SJSA1 (cell line): ENCODE data around the gene PRM2. TPM values are rescaled to one million over a fixed set of nuclear protein-coding genes. Genes with fewer than 3 reads are reported as not detected.
"Not testable (repeated sequence)": the region's sequence is repeated elsewhere in the genome, so short reads cannot be mapped to it uniquely, and the experiment has no call there.

ENCODE experiments used
- DNase-seq, 2 experiments: peaks; one replicate each; pipeline ENCODE4 v3.0.0-alpha.2; 2015 to 2020; ENCODE audit warnings: low spot score in 2 of 2, low read depth in 1 of 2
- H3K27ac ChIP-seq: fragments of 250-450 bp; sonication (Bioruptor Pico); 2 replicates; pipeline ENCODE4 v1.5.1; 2020; ENCODE audit warnings: mild to moderate bottlenecking, moderate library complexity
- H3K27me3 ChIP-seq: fragments of 250-450 bp; sonication (Bioruptor Pico); replicated peaks from 2 replicates; pipeline ENCODE4 v1.5.1; 2020; ENCODE audit warnings: mild to moderate bottlenecking, moderate library complexity
- H3K36me3 ChIP-seq: fragments of 250-450 bp; sonication (Bioruptor Pico); 2 replicates; pipeline ENCODE4 v1.5.1; 2020; ENCODE audit warnings: mild to moderate bottlenecking
- H3K4me1 ChIP-seq: fragments of 250-450 bp; sonication (Bioruptor Pico); replicated peaks from 2 replicates; pipeline ENCODE4 v1.6.1; 2021; ENCODE audit warnings: mild to moderate bottlenecking
- H3K4me3 ChIP-seq: fragments of 250-450 bp; sonication (Bioruptor Pico); 2 replicates; pipeline ENCODE4 v1.5.1; 2020; ENCODE audit warnings: mild to moderate bottlenecking
- H3K9me3 ChIP-seq: fragments of 250-450 bp; sonication (Bioruptor Pico); replicated peaks from 2 replicates; pipeline ENCODE4 v1.5.1; 2020; ENCODE audit warnings: mild to moderate bottlenecking
- total RNA-seq: library from RNA; depleted of rRNA; stranded (reverse); fragments of >200 nt; shearing (Covaris generic); gene quantifications from 2 replicates; pipeline ENCODE4 v1.2.3, GENCODE V29; 2014

The PRM2 gene
- total RNA-seq, 1 experiment from 2014 or later, result not detected

GRCh38 chr16:11300560-11300892 lies 24.2 kb upstream of the PRM2 start:
- H3K4me3 ChIP-seq, result no peak overlapping the region
- peaks cover 37% of the 10 kb centered on the region for H3K4me1 ChIP-seq
- DNase-seq, result no peak
- H3K27ac ChIP-seq, result no peak overlapping the region
- H3K27me3 ChIP-seq, result no peaks in the 10 kb centered on the region
- no peaks in the 10 kb centered on the region for H3K36me3 ChIP-seq
- H3K9me3 ChIP-seq, result no peaks in the 10 kb centered on the region

GRCh38 chr16:11299865-11300559 lies 23.7 kb upstream of the PRM2 start:
- H3K27ac ChIP-seq, result no peak overlapping the region
- DNase-seq, result no peak
- no peaks in the 10 kb centered on the region for H3K27me3 ChIP-seq
- peaks cover 37% of the 10 kb centered on the region for H3K4me1 ChIP-seq
- H3K4me3 ChIP-seq, result no peak overlapping the region
- no peaks in the 10 kb centered on the region for H3K9me3 ChIP-seq
- H3K36me3 ChIP-seq, result no peaks in the 10 kb centered on the region

GRCh38 chr16:11298950-11299547 lies 22.8 kb upstream of the PRM2 start:
- DNase-seq, H3K9me3 ChIP-seq, H3K36me3 ChIP-seq, H3K27me3 ChIP-seq, H3K27ac ChIP-seq, H3K4me3 ChIP-seq: not testable (repeated sequence)
- peaks cover 35% of the 10 kb centered on the region for H3K4me1 ChIP-seq

DNA sequence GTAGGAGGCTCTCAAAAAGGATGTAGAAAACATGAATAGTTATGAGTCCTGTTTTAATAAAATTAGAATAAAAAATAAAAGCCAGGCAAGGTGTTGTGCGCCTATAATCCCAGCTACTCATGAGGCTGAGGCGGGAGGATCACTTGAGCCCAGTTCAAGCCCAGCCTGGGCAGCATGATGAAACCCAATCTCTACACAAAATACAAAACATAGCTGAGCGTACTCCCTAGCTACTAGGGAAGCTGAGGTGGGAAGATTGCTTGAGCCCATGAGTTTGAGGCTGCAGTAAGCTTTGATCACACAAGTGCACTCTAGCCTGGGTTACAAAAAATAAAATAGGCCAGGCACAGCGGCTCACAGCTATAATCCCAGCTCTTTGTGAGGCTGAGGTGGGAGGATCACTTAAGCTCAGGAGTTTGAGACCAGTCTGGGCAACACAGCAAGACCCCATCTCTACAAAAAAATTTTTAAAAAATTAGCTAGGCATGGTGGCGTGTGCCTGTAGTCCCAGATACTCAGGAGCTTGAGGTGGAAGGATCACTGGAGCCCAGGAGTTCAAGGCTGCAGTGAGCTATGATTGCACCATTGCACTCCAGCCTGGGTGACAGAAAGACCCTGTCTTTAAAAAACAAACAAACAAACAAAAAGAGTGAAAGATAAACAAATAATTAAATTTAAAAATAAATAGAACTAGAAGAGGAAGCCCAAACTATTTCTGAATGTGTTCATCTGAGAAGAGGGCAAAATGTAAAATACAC lies 22.0 kb upstream of the PRM2 start:
- Histone ChIP-seq H3K9me3 (no peaks in the 10 kb centered on the region), H3K27ac (no peak overlapping the region), H3K4me1 (peaks cover 29% of the 10 kb centered on the region), H3K36me3 (no peaks in the 10 kb centered on the region), H3K4me3 (no peak overlapping the region), H3K27me3 (no peaks in the 10 kb centered on the region)
- DNase-seq, result no peak

DNA sequence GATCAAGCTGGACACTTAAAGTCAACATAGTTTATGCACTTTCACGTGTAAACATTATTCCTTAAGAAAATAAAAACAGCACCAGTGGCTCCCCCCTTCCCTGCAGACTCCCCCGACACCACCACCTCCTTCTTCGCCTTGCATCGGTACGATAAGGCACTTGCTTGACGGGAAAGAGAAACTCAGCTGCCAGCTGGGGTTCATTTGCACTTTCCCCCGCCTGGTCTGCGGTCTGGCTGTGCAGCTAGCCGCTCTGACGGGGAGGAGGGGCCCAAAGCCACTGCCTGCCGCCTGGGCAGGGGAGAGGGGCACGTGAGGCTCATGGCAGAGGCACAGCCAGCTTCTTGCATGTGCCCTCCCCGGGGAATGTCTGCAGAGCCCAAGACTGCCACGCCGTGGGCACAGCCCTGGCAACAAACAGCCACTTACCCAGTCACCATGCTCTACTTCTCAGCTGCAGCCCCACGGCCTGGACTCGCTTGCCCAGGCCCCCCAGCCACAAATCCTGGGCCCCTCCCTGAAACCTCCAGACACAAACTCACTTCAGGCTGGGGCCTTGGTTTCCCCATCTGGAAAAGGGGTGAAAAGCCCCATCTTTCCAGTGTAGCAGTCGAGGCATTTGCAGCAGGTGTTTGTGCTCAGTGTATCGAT lies 21.3 kb upstream of the PRM2 start:
- Histone ChIP-seq H3K4me3 (0 out of 2 replicates have a peak overlapping the region, but pooled peaks have one; percentile 5), H3K36me3 (no peaks in the 10 kb centered on the region)

DNA sequence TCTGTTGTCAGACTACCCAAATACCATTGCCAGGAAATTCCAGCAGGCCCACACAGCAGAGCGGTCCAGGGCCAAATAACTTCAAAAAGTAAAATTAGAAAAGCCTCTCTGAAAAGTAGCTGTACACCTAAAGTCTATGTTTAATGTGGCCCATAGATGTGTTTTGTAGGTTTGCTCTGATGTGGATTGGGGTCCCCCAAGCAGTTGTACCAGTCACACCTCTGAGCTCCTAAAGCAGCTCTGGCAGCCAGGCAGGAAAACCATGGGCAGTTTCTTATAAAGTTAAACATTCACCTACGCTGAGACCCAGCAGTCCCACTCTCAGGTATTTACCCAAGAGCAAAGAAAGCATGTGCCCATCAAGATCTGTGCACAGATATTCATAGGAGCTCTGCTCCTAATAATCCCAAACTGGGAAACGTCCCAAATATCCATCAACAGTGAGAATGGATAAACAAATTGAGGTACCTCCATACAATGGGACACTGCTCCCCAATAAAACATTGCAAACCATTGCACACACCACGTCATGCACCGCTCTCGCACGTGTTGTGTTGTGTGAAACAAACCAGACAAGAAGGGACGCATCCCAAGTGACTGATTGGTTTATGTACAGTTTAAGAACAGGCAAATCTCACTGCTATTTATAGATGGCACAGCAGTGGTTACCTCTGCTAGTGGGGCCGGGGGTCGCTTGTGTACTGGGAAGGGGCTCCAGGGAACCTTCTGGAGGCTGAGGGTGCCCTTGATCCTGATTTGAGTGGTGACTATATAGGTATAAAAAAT lies 20.6 kb upstream of the PRM2 start:
- DNase-seq, result no peak
- Histone ChIP-seq H3K27me3 (no peaks in the 10 kb centered on the region), H3K9me3 (no peaks in the 10 kb centered on the region), H3K27ac (no peak overlapping the region), H3K4me1 (peaks cover 23% of the 10 kb centered on the region), H3K36me3 (no peaks in the 10 kb centered on the region), H3K4me3 (no peak overlapping the region)

More for the DNA sequence above, 21.3 kb upstream of the PRM2 start:
- Histone ChIP-seq H3K27me3 (no peaks in the 10 kb centered on the region), H3K9me3 (no peaks in the 10 kb centered on the region), H3K27ac (no peak overlapping the region), H3K4me1 (peaks cover 29% of the 10 kb centered on the region)
- DNase-seq, result peak; percentile 52 to 66

DNA sequence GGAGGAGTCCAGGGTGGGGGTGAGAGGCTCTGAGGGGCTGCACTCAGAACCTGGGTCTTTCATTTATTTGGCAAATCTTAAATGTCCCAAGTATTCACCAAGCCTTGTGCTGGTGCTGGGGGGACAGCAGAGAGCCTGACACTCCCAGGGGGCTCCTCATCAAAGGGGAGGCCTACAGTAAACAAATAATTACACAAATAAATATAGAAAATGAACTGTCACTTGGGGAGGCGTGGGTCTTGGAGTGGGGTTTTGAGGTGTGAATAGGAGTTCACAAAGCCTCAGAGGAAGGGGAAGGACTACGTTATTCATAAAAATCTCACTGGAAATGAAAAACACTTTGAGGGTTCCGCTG lies 20.0 kb upstream of the PRM2 start:
- peaks cover 19% of the 10 kb centered on the region for H3K4me1 ChIP-seq

GRCh38 chr16:11295672-11296071 lies 19.4 kb upstream of the PRM2 start:
- H3K36me3 ChIP-seq, result no peaks in the 10 kb centered on the region
- H3K9me3 ChIP-seq, result no peaks in the 10 kb centered on the region
- DNase-seq, result no peak
- no peak overlapping the region for H3K4me3 ChIP-seq
- H3K4me1 ChIP-seq, result peaks cover 19% of the 10 kb centered on the region
- H3K27me3 ChIP-seq, result no peaks in the 10 kb centered on the region
- H3K27ac ChIP-seq, result no peak overlapping the region

More for the DNA sequence above, 20.0 kb upstream of the PRM2 start:
- no peak overlapping the region for H3K4me3 ChIP-seq
- H3K27me3 ChIP-seq, result no peaks in the 10 kb centered on the region
- H3K9me3 ChIP-seq, result no peaks in the 10 kb centered on the region
- H3K27ac ChIP-seq, result no peak overlapping the region
- no peak for DNase-seq
- H3K36me3 ChIP-seq, result no peaks in the 10 kb centered on the region

DNA sequence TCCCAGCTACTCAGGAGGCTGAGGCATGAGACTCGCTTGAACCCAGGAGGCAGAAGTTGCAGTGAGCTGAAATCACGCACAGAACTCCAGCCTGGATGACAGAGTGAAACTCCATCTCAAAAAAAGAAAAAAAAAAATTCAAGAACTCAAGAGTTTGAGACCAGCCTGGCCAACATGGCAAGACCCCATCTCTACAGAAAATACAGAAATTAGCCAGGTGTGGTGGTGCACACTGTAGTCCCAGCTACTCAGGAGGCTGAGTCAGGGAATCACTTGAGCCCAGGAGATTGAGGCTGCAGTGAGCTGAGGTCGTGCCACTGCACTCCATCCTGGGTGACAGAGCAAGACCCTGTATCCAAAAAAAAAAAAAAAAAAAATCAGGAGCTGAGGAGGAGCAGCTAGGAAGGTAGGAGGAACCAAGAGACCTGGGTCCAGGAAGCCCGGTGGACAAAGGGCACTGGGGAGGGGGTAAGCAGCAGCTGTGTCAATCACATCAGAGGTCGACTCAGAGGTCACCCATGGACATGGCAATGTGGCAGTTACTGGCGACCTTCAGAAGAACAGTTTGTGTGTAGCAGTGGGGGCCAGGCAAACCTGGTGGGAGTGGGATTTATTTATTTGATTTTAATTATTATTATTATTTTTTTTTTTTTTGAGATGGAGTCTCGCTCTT lies 15.9 kb upstream of the PRM2 start:
- no peak for DNase-seq
- H3K4me3 ChIP-seq, result no peak overlapping the region
- H3K27ac ChIP-seq, result no peak overlapping the region
- H3K27me3 ChIP-seq, result no peaks in the 10 kb centered on the region
- H3K9me3 ChIP-seq, result no peaks in the 10 kb centered on the region
- peaks cover 12% of the 10 kb centered on the region for H3K4me1 ChIP-seq
- H3K36me3 ChIP-seq, result no peaks in the 10 kb centered on the region

DNA sequence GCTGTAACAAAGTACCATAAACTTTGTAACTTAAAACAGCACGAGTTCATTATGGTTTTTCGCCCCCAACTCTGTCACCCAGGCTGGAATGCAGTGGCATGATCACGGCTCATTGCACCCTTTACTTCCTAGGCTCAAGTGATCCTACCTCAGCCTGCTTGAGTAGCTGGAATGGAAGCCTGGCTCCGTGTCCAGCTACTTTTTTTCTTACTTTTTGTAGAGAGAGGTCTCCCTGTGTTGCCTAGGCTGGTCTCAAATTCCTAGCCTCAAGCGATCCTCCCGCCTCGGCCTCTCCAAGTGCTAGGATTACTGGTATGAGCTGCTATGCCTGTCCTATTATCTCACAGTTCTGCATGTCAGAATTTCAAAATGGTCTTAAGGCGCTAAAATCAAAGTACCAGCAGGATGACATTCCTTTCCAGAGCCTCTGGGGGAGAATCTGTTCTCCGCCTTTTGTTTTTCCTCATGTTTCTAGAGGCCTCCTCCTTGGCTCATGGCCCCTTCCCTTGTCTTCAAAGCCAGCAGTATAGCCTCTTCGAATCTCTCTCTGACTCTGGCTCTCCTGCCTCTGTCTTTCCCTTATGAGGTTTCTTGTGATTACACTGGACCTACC lies 14.9 kb upstream of the PRM2 start:
- Histone ChIP-seq H3K36me3 (no peaks in the 10 kb centered on the region), H3K9me3 (no peaks in the 10 kb centered on the region), H3K27me3 (no peaks in the 10 kb centered on the region), H3K27ac (no peak overlapping the region), H3K4me1 (peaks cover 2% of the 10 kb centered on the region; the same call in 1 of the 2 replicates), H3K4me3 (no peak overlapping the region)
- DNase-seq, result no peak

GRCh38 chr16:11290102-11290893 lies 14.0 kb upstream of the PRM2 start:
- Histone ChIP-seq H3K27me3 (no peaks in the 10 kb centered on the region), H3K36me3 (no peaks in the 10 kb centered on the region), H3K9me3 (no peaks in the 10 kb centered on the region), H3K27ac (no peak overlapping the region), H3K4me1 (no peaks in the 10 kb centered on the region), H3K4me3 (no peak overlapping the region)
- no peak for DNase-seq

DNA sequence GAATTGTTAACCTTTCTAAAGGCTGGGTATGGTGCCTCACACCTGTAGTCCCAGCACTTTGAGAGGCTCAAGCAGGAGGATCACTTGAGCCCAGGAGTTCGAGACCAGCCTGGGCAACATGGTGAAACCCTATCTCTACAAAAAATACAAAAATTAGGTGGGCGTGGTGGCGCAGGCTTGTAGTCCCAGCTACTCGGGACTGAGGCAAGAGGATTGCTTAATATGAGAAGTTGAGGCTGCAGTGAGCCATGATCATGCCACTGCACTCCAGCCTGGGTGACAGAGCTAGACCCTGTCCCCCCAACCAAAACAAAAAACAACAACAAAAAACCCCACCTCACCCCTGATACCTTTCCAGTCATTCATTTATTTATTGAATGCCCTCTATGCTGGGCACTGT lies 13.4 kb upstream of the PRM2 start:
- H3K36me3 ChIP-seq, H3K27ac ChIP-seq, H3K4me1 ChIP-seq, H3K9me3 ChIP-seq, H3K4me3 ChIP-seq, H3K27me3 ChIP-seq, DNase-seq: not testable (repeated sequence)
